GM23338 (cell line): Measurements from ENCODE around the gene COL6A3. TPM values are rescaled to one million over a fixed set of nuclear protein-coding genes. Genes with fewer than 3 reads are reported as not detected.

Experiments
- ATAC-seq: fragments of 200-7000 bp; cut with Tn5 transposase; 3 replicates; pipeline ENCODE4 v1.9.1; 2020
- DNase-seq: peaks from one replicate; pipeline ENCODE4 v3.0.0-alpha.2; 2015; ENCODE audit warnings: low spot score
- H2AFZ ChIP-seq: fragments of 200-600 bp; sonication (generic); 2 replicates; pipeline ENCODE4 v1.8.0; 2016; ENCODE audit warnings: antibody characterized with exemption, mild to moderate bottlenecking, moderate library complexity
- H3F3A ChIP-seq: fragments of 200-600 bp; sonication (generic); replicated peaks from 2 replicates; pipeline ENCODE4 v1.8.0; 2017; ENCODE audit warnings: antibody characterized with exemption, mixed run types, low read depth
- H3K27ac ChIP-seq: fragments of 200-600 bp; sonication (generic); 2 replicates; pipeline ENCODE4 v1.6.1; 2016; ENCODE audit warnings: low read depth
- H3K27me3 ChIP-seq: fragments of 200-600 bp; sonication (generic); 2 replicates; pipeline ENCODE4 v1.8.0; 2016; ENCODE audit warnings: mild to moderate bottlenecking, mixed run types, moderate library complexity; ENCODE audit not compliant: insufficient read depth
- H3K36me3 ChIP-seq: fragments of 200-600 bp; sonication (generic); 2 replicates; pipeline ENCODE4 v1.8.0; 2016; ENCODE audit warnings: mild to moderate bottlenecking; ENCODE audit not compliant: insufficient read depth
- H3K4me1 ChIP-seq: fragments of 200-600 bp; sonication (generic); 2 replicates; pipeline ENCODE4 v1.8.0; 2016; ENCODE audit warnings: mild to moderate bottlenecking, moderate library complexity; ENCODE audit not compliant: insufficient read depth
- H3K4me2 ChIP-seq: fragments of 200-600 bp; sonication (generic); 2 replicates; pipeline ENCODE4 v1.7.1; 2017; ENCODE audit warnings: mixed run types
- H3K4me3 ChIP-seq: fragments of 200-600 bp; sonication (generic); 2 replicates; pipeline ENCODE4 v1.6.1; 2016; ENCODE audit warnings: mixed run types
- H3K79me2 ChIP-seq: fragments of 200-600 bp; sonication (generic); replicated peaks from 2 replicates; pipeline ENCODE4 v1.8.0; 2017; ENCODE audit warnings: mild to moderate bottlenecking; ENCODE audit not compliant: insufficient read depth
- H3K9me2 ChIP-seq: fragments of 200-600 bp; sonication (generic); 2 replicates; pipeline ENCODE4 v1.8.0; 2017; ENCODE audit not compliant: insufficient read depth
- H4K20me1 ChIP-seq: fragments of 200-600 bp; sonication (generic); replicated peaks from 2 replicates; pipeline ENCODE4 v1.8.0; 2017; ENCODE audit warnings: mild to moderate bottlenecking; ENCODE audit not compliant: insufficient read depth
- H3K27ac Mint-ChIP-seq: 2 replicates; pipeline ENCODE4 v1.8.0; 2020; ENCODE audit warnings: inconsistent platforms, mild to moderate bottlenecking, moderate library complexity, mixed read lengths
- H3K27me3 Mint-ChIP-seq: 3 replicates; pipeline ENCODE4 v1.8.0; 2022; ENCODE audit warnings: low read depth, mild to moderate bottlenecking, moderate library complexity, mixed read lengths, inconsistent platforms; ENCODE audit not compliant: insufficient read depth, poor library complexity
- H3K36me3 Mint-ChIP-seq: 3 replicates; pipeline ENCODE4 v1.8.0; 2021; ENCODE audit warnings: low read depth, mild to moderate bottlenecking, inconsistent platforms, moderate library complexity, mixed read lengths
- H3K4me1 Mint-ChIP-seq: 3 replicates; pipeline ENCODE4 v1.8.0; 2020; ENCODE audit warnings: mild to moderate bottlenecking, inconsistent platforms, mixed read lengths
- H3K4me3 Mint-ChIP-seq: 3 replicates; pipeline ENCODE4 v1.8.0; 2021; ENCODE audit warnings: moderate library complexity, mild to moderate bottlenecking, inconsistent platforms, mixed read lengths
- H3K9me3 Mint-ChIP-seq: 3 replicates; pipeline ENCODE4 v1.8.0; 2020; ENCODE audit warnings: moderate library complexity, mild to moderate bottlenecking, inconsistent platforms, mixed read lengths
- CREB1 ChIP-seq: fragments of 250-450 bp; sonication (Bioruptor Pico); IDR thresholded peaks from 2 replicates; pipeline ENCODE4 v1.5.0; 2020; ENCODE audit warnings: low read depth, mild to moderate bottlenecking, moderate library complexity
- EZH2 ChIP-seq: fragments of 200-600 bp; sonication (generic); IDR thresholded peaks from one replicate; pipeline ENCODE4 v1.8.0; 2017; ENCODE audit warnings: antibody characterized with exemption, mild to moderate bottlenecking, low read depth; ENCODE audit not compliant: unreplicated experiment
- EZH2phosphoT487 ChIP-seq: fragments of 200-600 bp; sonication (generic); IDR thresholded peaks from one replicate; pipeline ENCODE4 v1.8.1; 2018; ENCODE audit warnings: antibody characterized with exemption; ENCODE audit not compliant: unreplicated experiment
- JUNB ChIP-seq: IDR thresholded peaks from one replicate; pipeline ENCODE4 v1.6.1; 2016; ENCODE audit warnings: antibody characterized with exemption; ENCODE audit not compliant: unreplicated experiment
- NANOG ChIP-seq: IDR thresholded peaks from 2 replicates; pipeline ENCODE4 v1.6.1; 2016; ENCODE audit warnings: antibody characterized with exemption, borderline replicate concordance
- POLR2AphosphoS5 ChIP-seq: IDR thresholded peaks from 2 replicates; pipeline ENCODE4 v1.6.1; 2016; ENCODE audit warnings: antibody characterized with exemption, low read depth
- STAT1 ChIP-seq: IDR thresholded peaks from one replicate; pipeline ENCODE4 v1.6.1; 2016; ENCODE audit warnings: antibody characterized with exemption; ENCODE audit not compliant: unreplicated experiment
- ZNF114 ChIP-seq: fragments of 250-450 bp; sonication (Bioruptor Pico); IDR thresholded peaks from 2 replicates; pipeline ENCODE4 v1.5.0; 2020; ENCODE audit warnings: mild to moderate bottlenecking, moderate library complexity
- ZNF331 ChIP-seq: fragments of 250-450 bp; sonication (Bioruptor Pico); IDR thresholded peaks from 2 replicates; pipeline ENCODE4 v1.5.0; 2020; ENCODE audit warnings: low read depth, mild to moderate bottlenecking, moderate library complexity
- polyA plus RNA-seq: library from polyadenylated mRNA; unstranded; fragments of >200 nt; fragmentation: Nextera tagmentation; extraction: Ambion mirVana; gene quantifications from 2 replicates; pipeline ENCODE4 v1.2.1, GENCODE V29; 2016
- total RNA-seq: library from RNA; depleted of rRNA; stranded (reverse); fragments of >200 nt; shearing (Covaris generic); gene quantifications from 2 replicates; pipeline ENCODE4 v1.2.3, GENCODE V29; 2014
- TF ChIP-seq, protein P1 (sequence below): IDR thresholded peaks from 2 replicates; pipeline ENCODE4 v1.6.1; 2016; ENCODE audit warnings: antibody characterized with exemption
- TF ChIP-seq, protein P2 (sequence below), 2 experiments: fragments of 200-600 bp in 1 of 2; sonication (generic) in 1 of 2; conservative IDR thresholded peaks; 2 replicates each; pipeline versions ENCODE4 v1.5.1 to v1.6.1; 2016 to 2017; ENCODE audit warnings: antibody characterized with exemption in 2 of 2, low read depth in 2 of 2, mild to moderate bottlenecking in 2 of 2, moderate library complexity in 1 of 2
- TF ChIP-seq, protein P3 (sequence below): fragments of 250-450 bp; sonication (Bioruptor Pico); IDR thresholded peaks from 2 replicates; pipeline ENCODE4 v1.5.0; 2020; ENCODE audit warnings: mild to moderate bottlenecking, moderate library complexity
- TF ChIP-seq, protein P4 (sequence below): IDR thresholded peaks from one replicate; pipeline ENCODE4 v1.6.1; 2018; ENCODE audit warnings: antibody characterized with exemption; ENCODE audit not compliant: unreplicated experiment

COL6A3 gene
- total and polyA plus RNA-seq, 2 experiments from 2014 or later: 1.2 to 7.3 TPM

DNA sequence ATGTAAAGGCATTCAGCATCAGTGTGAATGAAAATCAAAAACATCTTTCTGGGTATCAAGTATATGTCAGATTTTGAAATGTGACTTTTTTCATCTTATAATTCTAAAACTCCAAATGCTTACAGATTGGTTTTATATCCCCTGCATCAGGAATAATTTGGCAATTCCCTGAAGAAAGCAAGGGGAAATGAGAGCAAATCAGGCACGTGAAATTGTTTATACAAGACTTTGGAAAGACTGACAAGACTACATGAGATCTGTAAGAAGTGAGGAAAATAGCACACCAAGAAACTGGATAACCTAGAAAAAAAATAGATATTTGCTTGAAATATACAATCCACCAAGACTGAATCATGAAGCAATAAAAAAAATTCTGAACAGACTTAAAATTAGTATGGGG lies 13.8 kb downstream of the COL6A3 start:
- no peaks in the 10 kb centered on the region for H4K20me1 ChIP-seq
- H3K4me1 ChIP-seq: no peaks in the 10 kb centered on the region
- no peak overlapping the region for H2AFZ ChIP-seq
- H3F3A ChIP-seq: no peaks in the 10 kb centered on the region
- ATAC-seq (no peak), DNase-seq (no peak)
- peaks cover 4% of the 10 kb centered on the region for H3K27me3 Mint-ChIP-seq
- no peaks in the 10 kb centered on the region for H3K9me3 Mint-ChIP-seq
- no peaks in the 10 kb centered on the region for H3K36me3 Mint-ChIP-seq
- H3K4me2 ChIP-seq: no peak overlapping the region
- no peak overlapping the region for H3K4me3 Mint-ChIP-seq
- TF ChIP-seq, protein P1, sequence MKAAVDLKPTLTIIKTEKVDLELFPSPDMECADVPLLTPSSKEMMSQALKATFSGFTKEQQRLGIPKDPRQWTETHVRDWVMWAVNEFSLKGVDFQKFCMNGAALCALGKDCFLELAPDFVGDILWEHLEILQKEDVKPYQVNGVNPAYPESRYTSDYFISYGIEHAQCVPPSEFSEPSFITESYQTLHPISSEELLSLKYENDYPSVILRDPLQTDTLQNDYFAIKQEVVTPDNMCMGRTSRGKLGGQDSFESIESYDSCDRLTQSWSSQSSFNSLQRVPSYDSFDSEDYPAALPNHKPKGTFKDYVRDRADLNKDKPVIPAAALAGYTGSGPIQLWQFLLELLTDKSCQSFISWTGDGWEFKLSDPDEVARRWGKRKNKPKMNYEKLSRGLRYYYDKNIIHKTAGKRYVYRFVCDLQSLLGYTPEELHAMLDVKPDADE: no peak
- TF ChIP-seq, protein P2, sequence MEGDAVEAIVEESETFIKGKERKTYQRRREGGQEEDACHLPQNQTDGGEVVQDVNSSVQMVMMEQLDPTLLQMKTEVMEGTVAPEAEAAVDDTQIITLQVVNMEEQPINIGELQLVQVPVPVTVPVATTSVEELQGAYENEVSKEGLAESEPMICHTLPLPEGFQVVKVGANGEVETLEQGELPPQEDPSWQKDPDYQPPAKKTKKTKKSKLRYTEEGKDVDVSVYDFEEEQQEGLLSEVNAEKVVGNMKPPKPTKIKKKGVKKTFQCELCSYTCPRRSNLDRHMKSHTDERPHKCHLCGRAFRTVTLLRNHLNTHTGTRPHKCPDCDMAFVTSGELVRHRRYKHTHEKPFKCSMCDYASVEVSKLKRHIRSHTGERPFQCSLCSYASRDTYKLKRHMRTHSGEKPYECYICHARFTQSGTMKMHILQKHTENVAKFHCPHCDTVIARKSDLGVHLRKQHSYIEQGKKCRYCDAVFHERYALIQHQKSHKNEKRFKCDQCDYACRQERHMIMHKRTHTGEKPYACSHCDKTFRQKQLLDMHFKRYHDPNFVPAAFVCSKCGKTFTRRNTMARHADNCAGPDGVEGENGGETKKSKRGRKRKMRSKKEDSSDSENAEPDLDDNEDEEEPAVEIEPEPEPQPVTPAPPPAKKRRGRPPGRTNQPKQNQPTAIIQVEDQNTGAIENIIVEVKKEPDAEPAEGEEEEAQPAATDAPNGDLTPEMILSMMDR (conservative IDR thresholded peaks at IDR 0.05; ENCODE audit: low read depth in 2 of 2): no peak
- TF ChIP-seq JUNB (no peak), CREB1 (CRISPR knock-in tag) (no peak), NANOG (no peak), POLR2AphosphoS5 (no peak), STAT1 (no peak), ZNF331 (no peak), ZNF114 (no peak), EZH2phosphoT487 (no peak), EZH2 (no peak)
- TF ChIP-seq, protein P3, sequence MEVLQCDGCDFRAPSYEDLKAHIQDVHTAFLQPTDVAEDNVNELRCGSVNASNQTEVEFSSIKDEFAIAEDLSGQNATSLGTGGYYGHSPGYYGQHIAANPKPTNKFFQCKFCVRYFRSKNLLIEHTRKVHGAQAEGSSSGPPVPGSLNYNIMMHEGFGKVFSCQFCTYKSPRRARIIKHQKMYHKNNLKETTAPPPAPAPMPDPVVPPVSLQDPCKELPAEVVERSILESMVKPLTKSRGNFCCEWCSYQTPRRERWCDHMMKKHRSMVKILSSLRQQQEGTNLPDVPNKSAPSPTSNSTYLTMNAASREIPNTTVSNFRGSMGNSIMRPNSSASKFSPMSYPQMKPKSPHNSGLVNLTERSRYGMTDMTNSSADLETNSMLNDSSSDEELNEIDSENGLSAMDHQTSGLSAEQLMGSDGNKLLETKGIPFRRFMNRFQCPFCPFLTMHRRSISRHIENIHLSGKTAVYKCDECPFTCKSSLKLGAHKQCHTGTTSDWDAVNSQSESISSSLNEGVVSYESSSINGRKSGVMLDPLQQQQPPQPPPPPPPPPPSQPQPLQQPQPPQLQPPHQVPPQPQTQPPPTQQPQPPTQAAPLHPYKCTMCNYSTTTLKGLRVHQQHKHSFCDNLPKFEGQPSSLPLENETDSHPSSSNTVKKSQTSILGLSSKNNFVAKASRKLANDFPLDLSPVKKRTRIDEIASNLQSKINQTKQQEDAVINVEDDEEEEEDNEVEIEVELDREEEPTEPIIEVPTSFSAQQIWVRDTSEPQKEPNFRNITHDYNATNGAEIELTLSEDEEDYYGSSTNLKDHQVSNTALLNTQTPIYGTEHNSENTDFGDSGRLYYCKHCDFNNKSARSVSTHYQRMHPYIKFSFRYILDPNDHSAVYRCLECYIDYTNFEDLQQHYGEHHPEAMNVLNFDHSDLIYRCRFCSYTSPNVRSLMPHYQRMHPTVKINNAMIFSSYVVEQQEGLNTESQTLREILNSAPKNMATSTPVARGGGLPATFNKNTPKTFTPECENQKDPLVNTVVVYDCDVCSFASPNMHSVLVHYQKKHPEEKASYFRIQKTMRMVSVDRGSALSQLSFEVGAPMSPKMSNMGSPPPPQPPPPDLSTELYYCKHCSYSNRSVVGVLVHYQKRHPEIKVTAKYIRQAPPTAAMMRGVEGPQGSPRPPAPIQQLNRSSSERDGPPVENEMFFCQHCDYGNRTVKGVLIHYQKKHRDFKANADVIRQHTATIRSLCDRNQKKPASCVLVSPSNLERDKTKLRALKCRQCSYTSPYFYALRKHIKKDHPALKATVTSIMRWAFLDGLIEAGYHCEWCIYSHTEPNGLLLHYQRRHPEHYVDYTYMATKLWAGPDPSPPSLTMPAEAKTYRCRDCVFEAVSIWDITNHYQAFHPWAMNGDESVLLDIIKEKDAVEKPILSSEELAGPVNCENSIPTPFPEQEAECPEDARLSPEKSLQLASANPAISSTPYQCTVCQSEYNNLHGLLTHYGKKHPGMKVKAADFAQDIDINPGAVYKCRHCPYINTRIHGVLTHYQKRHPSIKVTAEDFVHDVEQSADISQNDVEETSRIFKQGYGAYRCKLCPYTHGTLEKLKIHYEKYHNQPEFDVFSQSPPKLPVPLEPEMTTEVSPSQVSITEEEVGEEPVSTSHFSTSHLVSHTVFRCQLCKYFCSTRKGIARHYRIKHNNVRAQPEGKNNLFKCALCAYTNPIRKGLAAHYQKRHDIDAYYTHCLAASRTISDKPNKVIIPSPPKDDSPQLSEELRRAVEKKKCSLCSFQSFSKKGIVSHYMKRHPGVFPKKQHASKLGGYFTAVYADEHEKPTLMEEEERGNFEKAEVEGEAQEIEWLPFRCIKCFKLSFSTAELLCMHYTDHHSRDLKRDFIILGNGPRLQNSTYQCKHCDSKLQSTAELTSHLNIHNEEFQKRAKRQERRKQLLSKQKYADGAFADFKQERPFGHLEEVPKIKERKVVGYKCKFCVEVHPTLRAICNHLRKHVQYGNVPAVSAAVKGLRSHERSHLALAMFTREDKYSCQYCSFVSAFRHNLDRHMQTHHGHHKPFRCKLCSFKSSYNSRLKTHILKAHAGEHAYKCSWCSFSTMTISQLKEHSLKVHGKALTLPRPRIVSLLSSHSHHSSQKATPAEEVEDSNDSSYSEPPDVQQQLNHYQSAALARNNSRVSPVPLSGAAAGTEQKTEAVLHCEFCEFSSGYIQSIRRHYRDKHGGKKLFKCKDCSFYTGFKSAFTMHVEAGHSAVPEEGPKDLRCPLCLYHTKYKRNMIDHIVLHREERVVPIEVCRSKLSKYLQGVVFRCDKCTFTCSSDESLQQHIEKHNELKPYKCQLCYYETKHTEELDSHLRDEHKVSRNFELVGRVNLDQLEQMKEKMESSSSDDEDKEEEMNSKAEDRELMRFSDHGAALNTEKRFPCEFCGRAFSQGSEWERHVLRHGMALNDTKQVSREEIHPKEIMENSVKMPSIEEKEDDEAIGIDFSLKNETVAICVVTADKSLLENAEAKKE (CRISPR knock-in tag): no peak
- TF ChIP-seq, protein P4, sequence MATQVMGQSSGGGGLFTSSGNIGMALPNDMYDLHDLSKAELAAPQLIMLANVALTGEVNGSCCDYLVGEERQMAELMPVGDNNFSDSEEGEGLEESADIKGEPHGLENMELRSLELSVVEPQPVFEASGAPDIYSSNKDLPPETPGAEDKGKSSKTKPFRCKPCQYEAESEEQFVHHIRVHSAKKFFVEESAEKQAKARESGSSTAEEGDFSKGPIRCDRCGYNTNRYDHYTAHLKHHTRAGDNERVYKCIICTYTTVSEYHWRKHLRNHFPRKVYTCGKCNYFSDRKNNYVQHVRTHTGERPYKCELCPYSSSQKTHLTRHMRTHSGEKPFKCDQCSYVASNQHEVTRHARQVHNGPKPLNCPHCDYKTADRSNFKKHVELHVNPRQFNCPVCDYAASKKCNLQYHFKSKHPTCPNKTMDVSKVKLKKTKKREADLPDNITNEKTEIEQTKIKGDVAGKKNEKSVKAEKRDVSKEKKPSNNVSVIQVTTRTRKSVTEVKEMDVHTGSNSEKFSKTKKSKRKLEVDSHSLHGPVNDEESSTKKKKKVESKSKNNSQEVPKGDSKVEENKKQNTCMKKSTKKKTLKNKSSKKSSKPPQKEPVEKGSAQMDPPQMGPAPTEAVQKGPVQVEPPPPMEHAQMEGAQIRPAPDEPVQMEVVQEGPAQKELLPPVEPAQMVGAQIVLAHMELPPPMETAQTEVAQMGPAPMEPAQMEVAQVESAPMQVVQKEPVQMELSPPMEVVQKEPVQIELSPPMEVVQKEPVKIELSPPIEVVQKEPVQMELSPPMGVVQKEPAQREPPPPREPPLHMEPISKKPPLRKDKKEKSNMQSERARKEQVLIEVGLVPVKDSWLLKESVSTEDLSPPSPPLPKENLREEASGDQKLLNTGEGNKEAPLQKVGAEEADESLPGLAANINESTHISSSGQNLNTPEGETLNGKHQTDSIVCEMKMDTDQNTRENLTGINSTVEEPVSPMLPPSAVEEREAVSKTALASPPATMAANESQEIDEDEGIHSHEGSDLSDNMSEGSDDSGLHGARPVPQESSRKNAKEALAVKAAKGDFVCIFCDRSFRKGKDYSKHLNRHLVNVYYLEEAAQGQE: no peak
- peaks cover 1% of the 10 kb centered on the region; the same call in 1 of the 2 replicates for H3K9me2 ChIP-seq
- no peaks in the 10 kb centered on the region for H3K36me3 ChIP-seq
- no peak overlapping the region for H3K27ac Mint-ChIP-seq
- no peaks in the 10 kb centered on the region for H3K79me2 ChIP-seq
- H3K27ac ChIP-seq: no peak overlapping the region
- H3K27me3 ChIP-seq: no peaks in the 10 kb centered on the region
- no peak overlapping the region for H3K4me3 ChIP-seq
- peaks cover 3% of the 10 kb centered on the region; the same call in 1 of the 3 replicates for H3K4me1 Mint-ChIP-seq
